Body of pancreas (tissue), 4 donors: ENCODE data around the gene ANKRA2. TPM values are rescaled to one million over a fixed set of nuclear protein-coding genes. Genes with fewer than 3 reads are reported as not detected.

Source experiments
- ATAC-seq: fragments of 150-250 bp; one replicate; pipeline ENCODE4 v1.9.1; 2016
- DNase-seq, 4 donors: peaks; one replicate each; pipeline ENCODE4 v3.0.0-alpha.2; 2019
- H3K27ac ChIP-seq, 4 donors: fragments of 200-600 bp; sonication (generic); 1 replicate in 3 of 4; 2 replicates in 1 of 4; pipeline versions ENCODE4 v1.5.1 to v1.6.1; 2016 to 2019; ENCODE audit warnings: mild to moderate bottlenecking in 1 of 4, mixed read lengths in 1 of 4, moderate library complexity in 1 of 4
- H3K27me3 ChIP-seq, 2 donors: fragments of 200-600 bp; sonication (generic); one replicate each; pipeline ENCODE4 v1.6.0; 2016; ENCODE audit warnings: mild to moderate bottlenecking in 1 of 2
- H3K36me3 ChIP-seq, 2 donors: fragments of 200-600 bp; sonication (generic); replicated peaks in 1 of 2; 2 replicates each; pipeline ENCODE4 v1.5.1; 2016; ENCODE audit warnings: low read depth in 2 of 2; ENCODE audit not compliant: insufficient read depth in 1 of 2
- H3K4me1 ChIP-seq: fragments of 200-600 bp; sonication (generic); one replicate; pipeline ENCODE4 v1.6.0; 2016
- H3K4me3 ChIP-seq, 2 donors: fragments of 200-600 bp; sonication (generic); 1 replicate in 1 of 2; 2 replicates in 1 of 2; pipeline ENCODE4 v1.5.1; 2016 to 2019
- H3K9me3 ChIP-seq, 3 donors: fragments of 200-600 bp; sonication (generic); 1 replicate in 2 of 3; 2 replicates in 1 of 3; pipeline ENCODE4 v1.5.1; 2016
- POLR2A ChIP-seq, 3 donors: fragments of 450-650 bp; IDR thresholded peaks; one replicate each; pipeline ENCODE4 v1.6.1; 2016; ENCODE audit warnings: antibody characterized with exemption in 3 of 3, mild to moderate bottlenecking in 2 of 3
- WGBS, 2 donors: methylation state at CpG; one replicate each; pipeline ENCODE4 v1.1.5; 2017; 5-methylcytosine and 5-hydroxymethylcytosine counted together
- intact Hi-C: fragments of 100-400 bp; cut with DNase I; formaldehyde crosslinking; loops from one replicate; pipeline ENCODE4 v1.15.1; 2023
- total RNA-seq, 2 donors: library from RNA; depleted of rRNA; stranded (reverse); fragments of >200 nt; gene quantifications; one replicate each; pipeline ENCODE4 v1.1.0, GENCODE V29; 2016
- TF ChIP-seq, protein P1 (sequence below), 7 experiments: fragments of 450-650 bp in 4 of 7; fragments of 200-600 bp in 3 of 7; sonication (generic) in 3 of 7; IDR thresholded peaks; one replicate each; pipeline ENCODE4 v1.5.1; 2016 to 2019; ENCODE audit warnings: antibody characterized with exemption in 7 of 7

ANKRA2 gene
- total RNA-seq, 2 donors from 2014 or later = 5.9 to 12.7 TPM

DNA sequence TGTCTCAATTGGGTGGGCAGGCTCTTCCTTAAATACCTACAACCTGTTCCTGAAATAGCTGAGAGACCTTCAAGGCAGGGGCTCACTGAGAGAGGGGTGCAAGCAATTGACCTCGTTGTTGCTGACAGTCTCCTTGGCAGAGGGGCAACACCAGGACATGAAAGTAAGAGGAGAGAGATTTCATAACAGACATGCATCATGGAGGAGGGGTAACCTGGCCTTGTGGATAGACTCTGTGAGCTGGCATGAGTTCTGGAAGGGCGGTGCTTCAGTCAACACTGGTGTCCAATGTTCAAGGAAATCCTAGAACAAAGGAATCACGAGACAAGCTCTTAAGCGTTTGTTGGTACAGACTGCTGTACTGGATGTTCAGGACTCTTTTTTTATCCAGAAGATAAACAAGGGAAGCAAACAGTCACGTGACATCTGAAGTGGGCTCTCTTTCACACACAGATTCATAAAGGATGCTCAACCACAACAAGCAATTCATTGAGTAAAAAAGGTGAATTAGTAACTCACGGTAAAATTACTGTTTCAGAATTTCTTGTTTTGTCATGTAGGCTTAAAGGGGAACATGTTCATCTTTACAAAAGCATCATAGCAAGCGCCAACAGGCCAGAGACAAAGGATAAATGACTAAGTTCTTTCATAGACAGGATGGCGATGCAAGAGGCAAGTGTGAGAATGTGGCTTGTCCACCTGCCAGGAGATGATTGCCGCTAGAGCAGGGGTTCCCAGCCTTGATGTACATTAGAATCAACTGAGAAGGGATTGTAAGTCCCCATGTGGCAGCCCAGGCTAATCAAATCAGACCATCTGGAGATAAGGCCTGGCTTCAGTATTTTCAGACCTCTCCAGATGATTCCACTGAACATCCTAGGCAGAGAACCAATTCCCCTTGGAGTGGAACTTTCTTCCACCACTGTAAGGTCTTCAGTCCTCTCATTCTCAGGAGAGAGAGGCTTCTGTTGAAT is 20.7 kb downstream of the ANKRA2 start:
- ATAC-seq = peak; percentile 93
- H3K27ac ChIP-seq = peak overlapping the region in 2 of 4 donors; percentile 27 to 47
- no peak for TF ChIP-seq POLR2A (IDR thresholded peaks at IDR 0.05)
- TF ChIP-seq, protein P1, sequence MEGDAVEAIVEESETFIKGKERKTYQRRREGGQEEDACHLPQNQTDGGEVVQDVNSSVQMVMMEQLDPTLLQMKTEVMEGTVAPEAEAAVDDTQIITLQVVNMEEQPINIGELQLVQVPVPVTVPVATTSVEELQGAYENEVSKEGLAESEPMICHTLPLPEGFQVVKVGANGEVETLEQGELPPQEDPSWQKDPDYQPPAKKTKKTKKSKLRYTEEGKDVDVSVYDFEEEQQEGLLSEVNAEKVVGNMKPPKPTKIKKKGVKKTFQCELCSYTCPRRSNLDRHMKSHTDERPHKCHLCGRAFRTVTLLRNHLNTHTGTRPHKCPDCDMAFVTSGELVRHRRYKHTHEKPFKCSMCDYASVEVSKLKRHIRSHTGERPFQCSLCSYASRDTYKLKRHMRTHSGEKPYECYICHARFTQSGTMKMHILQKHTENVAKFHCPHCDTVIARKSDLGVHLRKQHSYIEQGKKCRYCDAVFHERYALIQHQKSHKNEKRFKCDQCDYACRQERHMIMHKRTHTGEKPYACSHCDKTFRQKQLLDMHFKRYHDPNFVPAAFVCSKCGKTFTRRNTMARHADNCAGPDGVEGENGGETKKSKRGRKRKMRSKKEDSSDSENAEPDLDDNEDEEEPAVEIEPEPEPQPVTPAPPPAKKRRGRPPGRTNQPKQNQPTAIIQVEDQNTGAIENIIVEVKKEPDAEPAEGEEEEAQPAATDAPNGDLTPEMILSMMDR (IDR thresholded peaks at IDR 0.05) = no peak
- H3K27me3 ChIP-seq = no peaks in the 10 kb centered on the region
- H3K9me3 ChIP-seq = no peaks in the 10 kb centered on the region
- DNase-seq = peak; percentile 65 to 87 (median 82)
- intact Hi-C loops = no loop called here
- H3K4me1 ChIP-seq = peaks cover 30% of the 10 kb centered on the region
- no peaks in the 10 kb centered on the region for H3K36me3 ChIP-seq
- H3K4me3 ChIP-seq = no peak overlapping the region
- 49 to 52% methylated on average over 9 of the region's 9 CpGs for WGBS, 2 donors

DNA sequence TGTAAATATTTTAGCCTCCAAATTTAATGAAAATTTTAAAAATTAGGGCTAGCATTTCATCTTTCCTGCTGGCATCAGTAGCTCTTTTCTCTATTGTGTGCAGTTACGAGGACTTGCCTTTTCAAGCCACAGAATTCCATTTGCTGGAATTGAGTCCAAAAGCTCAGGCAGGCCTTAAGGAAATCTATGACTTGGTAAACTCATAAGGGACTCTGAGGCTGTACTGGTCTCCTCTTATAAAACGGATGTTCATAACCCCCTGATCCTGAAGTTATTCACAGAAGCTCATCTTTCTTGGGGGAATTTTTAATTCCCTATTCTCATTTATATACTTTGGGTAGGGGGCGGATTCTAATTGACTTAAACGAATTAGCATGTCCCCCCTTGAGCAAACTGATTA is 23.4 kb downstream of the ANKRA2 start:
- intact Hi-C loops = no loop called here
- Histone ChIP-seq H3K4me3 (no peak overlapping the region), H3K27me3 (no peaks in the 10 kb centered on the region), H3K9me3 (no peaks in the 10 kb centered on the region), H3K4me1 (peaks cover 30% of the 10 kb centered on the region), H3K27ac (peak overlapping the region in 1 of 4 donors; percentile 47), H3K36me3 (no peaks in the 10 kb centered on the region)
- DNase-seq (no peak), ATAC-seq (no peak)
- 54 to 61% methylated on average over 4 of the region's 4 CpGs for WGBS, 2 donors
- TF ChIP-seq POLR2A (IDR thresholded peaks at IDR 0.05) = no peak
- TF ChIP-seq, protein P1 (IDR thresholded peaks at IDR 0.05) = no peak

DNA sequence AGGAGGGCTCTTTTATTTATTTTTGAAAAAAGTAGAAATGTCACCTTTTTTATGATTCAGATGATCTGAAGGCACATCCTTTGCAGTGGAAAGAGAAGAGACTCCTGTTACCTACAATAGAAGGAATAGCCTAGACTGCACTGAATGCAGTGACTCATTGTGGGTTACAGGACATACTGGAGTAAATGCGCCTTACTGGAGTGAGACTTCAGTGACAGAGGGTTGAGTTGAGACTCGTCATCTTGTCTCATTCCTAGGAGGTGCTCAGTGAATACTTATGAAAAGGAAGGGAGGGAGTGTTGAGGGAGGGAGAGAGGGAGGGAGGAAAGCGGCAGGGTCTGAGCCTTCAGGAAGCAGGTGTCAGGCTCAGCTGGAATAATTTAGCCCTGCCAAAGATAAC is 25.2 kb downstream of the ANKRA2 start:
- WGBS, 2 donors = 50 to 60% methylated on average over 3 of the region's 3 CpGs
- H3K27me3 ChIP-seq = no peaks in the 10 kb centered on the region
- H3K9me3 ChIP-seq = no peaks in the 10 kb centered on the region
- DNase-seq = no peak
- H3K4me1 ChIP-seq = peaks cover 26% of the 10 kb centered on the region
- no peaks in the 10 kb centered on the region for H3K36me3 ChIP-seq
- intact Hi-C loops = no loop called here
- no peak for ATAC-seq
- no peak overlapping the region for H3K27ac ChIP-seq
- no peak overlapping the region for H3K4me3 ChIP-seq
- no peak for TF ChIP-seq POLR2A (IDR thresholded peaks at IDR 0.05)
- TF ChIP-seq, protein P1 (IDR thresholded peaks at IDR 0.05) = no peak

DNA sequence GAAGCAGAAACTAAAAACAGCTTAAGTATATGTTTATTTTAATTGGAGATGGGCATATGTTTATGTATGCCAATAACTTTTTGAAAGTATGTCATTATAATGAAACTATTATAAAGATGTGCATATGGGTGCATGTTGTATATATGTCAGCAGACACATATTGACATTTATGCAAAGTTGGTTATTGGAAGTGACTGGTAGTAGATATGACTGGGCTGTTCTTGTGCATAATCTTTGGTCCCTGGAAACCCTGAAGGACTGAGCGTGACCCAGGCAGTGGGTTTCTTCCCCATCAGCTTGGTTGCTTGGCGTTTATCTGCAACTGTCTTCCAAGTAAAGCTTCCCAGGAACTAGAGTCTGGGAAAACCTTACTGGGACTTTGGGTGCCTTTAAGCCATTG is 25.7 kb downstream of the ANKRA2 start:
- no peak for TF ChIP-seq POLR2A (IDR thresholded peaks at IDR 0.05)
- TF ChIP-seq, protein P1 (IDR thresholded peaks at IDR 0.05) = no peak
- Histone ChIP-seq H3K36me3 (no peaks in the 10 kb centered on the region), H3K27ac (no peak overlapping the region), H3K9me3 (no peaks in the 10 kb centered on the region), H3K4me1 (peaks cover 22% of the 10 kb centered on the region), H3K27me3 (no peaks in the 10 kb centered on the region), H3K4me3 (no peak overlapping the region)
- no peak for ATAC-seq
- DNase-seq = no peak
- WGBS, 2 donors = 57 to 66% methylated on average over 2 of the region's 2 CpGs
- intact Hi-C loops = no loop called here
